K562 treated with DMSO at 1 percent for 48 hours (cell line): ENCODE measurements around the gene ARSJ. TPM values are rescaled to one million over a fixed set of nuclear protein-coding genes. Genes with fewer than 3 reads are reported as not detected.

Experiments
- total RNA-seq: library from RNA; unstranded; fragments of 300-600 nt; gene quantifications from 2 replicates; pipeline ENCODE4 v1.2.3, GENCODE V29; 2022; ENCODE audit warnings: low replicate concordance; ENCODE audit errors: extremely low read depth

The ARSJ gene
- not detected in 2 replicates for total RNA-seq

GRCh38 chr4:113979148-113979904, at the start of gene ARSJ:
ARSJ (minus strand) TSS chr4:113979647; CDS start chr4:113978834, 813 bp downstream.

Other genes starting within 250 kb of the ARSJ start
- gene CAMK2D, start 217.9 kb downstream of the ARSJ start, total RNA-seq: not detected in 2 replicates